ENCODE results near the gene AADACL4. TPM values are rescaled to one million over a fixed set of nuclear protein-coding genes. Genes with fewer than 3 reads are reported as not detected.

The AADACL4 gene
- total RNA-seq, 1 donor from 2014 or later, result not detected

GRCh38 chr1:12613180-12613579, 30.7 kb upstream of the AADACL4 start:
- Histone ChIP-seq H3K27me3 (no peaks in the 10 kb centered on the region), H3K9me3 (no peaks in the 10 kb centered on the region), H3K4me1 (peaks cover 20% of the 10 kb centered on the region), H3K27ac (peak overlapping the region; percentile 6), H3K4me3 (no peak overlapping the region), H3K36me3 (peaks cover 22% of the 10 kb centered on the region)
- no peak for TF ChIP-seq CTCF (IDR thresholded peaks at IDR 0.05)
- DNase-seq (no peak), ATAC-seq (no peak)
- intact Hi-C loops (cut with DNase I), result no loop called here

DNA sequence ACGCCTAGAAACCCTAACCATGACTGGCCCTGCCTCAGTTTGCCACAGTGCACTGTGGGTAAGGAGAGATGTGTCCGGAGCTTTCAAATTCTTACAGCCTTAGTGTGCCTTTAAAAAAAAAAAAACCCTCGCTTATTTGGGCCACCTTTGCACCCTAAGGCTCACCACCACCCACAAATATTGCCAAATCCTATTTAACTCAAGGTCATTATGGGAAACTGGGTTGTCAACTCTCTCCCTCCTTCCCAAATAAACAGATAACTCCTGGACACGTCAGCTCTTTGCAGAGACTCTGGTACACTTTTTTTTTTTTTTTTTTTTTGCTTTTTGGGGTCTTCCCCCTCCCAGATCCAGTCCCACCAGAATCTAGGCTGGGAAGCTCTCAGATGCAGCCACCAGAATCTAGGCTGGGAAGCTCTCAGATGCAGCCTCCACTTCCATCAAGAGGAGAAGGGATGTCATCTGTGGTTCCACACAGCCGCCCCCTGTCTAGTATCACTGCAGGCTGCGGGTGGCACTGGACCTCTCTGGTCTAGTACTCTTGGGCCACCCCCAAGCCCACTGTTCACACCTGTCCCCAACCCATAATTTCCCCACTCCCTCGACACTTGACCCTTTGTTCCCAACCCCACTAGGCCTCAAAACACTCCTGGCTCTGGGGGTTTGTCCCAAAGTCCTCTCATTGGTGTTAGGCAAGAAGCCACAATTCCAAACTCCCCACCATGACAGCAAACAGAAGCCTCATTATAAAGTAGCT, 29.3 kb upstream of the AADACL4 start:
- Histone ChIP-seq H3K4me1 (peaks cover 25% of the 10 kb centered on the region), H3K27me3 (no peaks in the 10 kb centered on the region), H3K9me3 (no peaks in the 10 kb centered on the region), H3K4me3 (peak overlapping the region; percentile 85), H3K36me3 (peaks cover 22% of the 10 kb centered on the region), H3K27ac (peak overlapping the region; percentile 93)
- no peak for DNase-seq
- no peak for ATAC-seq
- TF ChIP-seq CTCF (IDR thresholded peaks at IDR 0.05), result no peak
- intact Hi-C loops (cut with DNase I), result no loop called here

GRCh38 chr1:12615159-12615864, 28.6 kb upstream of the AADACL4 start:
- Histone ChIP-seq H3K4me3 (peak overlapping the region; percentile 85), H3K27ac (peak overlapping the region; percentile 93), H3K9me3 (no peaks in the 10 kb centered on the region), H3K36me3 (peaks cover 21% of the 10 kb centered on the region), H3K4me1 (peaks cover 31% of the 10 kb centered on the region), H3K27me3 (no peaks in the 10 kb centered on the region)
- ATAC-seq (peak; percentile 1), DNase-seq (no peak)
- no peak for TF ChIP-seq CTCF (IDR thresholded peaks at IDR 0.05)
- intact Hi-C loops (cut with DNase I), result no loop called here

DNA sequence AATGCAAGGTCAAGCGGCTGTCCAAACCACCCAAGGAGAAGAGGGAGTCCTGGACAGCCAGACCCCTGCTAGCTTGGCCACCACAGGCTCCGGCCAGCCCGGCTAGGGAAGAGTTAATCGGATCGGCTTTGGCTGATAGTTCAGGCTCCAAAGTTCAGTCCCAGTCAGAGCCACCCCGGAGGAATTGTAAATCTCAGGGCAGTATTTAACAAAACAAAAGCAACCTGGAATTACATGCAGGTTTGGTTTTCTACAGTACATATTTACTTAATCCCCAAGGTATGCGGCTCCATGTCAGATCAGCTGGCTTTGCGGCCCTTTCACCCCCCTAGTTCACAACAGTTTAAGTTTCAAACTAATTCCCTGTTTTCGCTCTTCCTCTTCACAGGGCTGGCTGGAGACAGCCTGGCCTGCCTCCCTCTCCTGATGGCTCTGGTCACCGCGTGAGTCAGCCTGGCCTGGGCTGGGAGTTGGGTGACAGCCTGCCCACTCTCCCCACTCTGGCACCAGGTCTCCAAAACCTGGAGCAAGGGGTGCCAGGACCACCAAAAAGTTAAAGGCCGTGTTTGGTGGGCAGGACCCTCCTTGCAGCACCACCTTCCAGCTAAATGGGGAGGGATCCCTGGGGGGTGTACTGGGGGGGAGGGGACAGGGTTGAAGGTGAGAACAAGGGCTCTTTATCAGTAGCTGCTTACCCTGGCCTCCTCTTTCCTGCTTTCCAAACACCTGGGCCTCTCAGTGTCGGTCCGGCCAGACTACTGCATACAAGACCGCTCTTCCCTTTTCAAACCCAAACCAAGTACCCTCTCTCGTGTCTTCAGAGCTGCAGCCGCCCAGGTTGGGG, 27.8 kb upstream of the AADACL4 start:
- intact Hi-C loops (cut with DNase I), result no loop called here
- DNase-seq, result peak; percentile 85
- Histone ChIP-seq H3K4me3 (peak overlapping the region; percentile 85), H3K27me3 (no peaks in the 10 kb centered on the region), H3K27ac (peak overlapping the region; percentile 93), H3K9me3 (no peaks in the 10 kb centered on the region), H3K36me3 (peaks cover 14% of the 10 kb centered on the region), H3K4me1 (peaks cover 32% of the 10 kb centered on the region)
- ATAC-seq, result peak; percentile 57
- no peak for TF ChIP-seq CTCF (IDR thresholded peaks at IDR 0.05)

- ATAC-seq (peak; percentile 12), DNase-seq (peak; percentile 79)
- intact Hi-C loops (cut with DNase I), result no loop called here
- peak overlapping the region; percentile 93 for H3K27ac ChIP-seq
- H3K4me1 ChIP-seq, result peaks cover 35% of the 10 kb centered on the region
- peak overlapping the region; percentile 85 for H3K4me3 ChIP-seq
- no peak for TF ChIP-seq CTCF (IDR thresholded peaks at IDR 0.05)
- no peaks in the 10 kb centered on the region for H3K27me3 ChIP-seq
- H3K36me3 ChIP-seq, result peaks cover 6% of the 10 kb centered on the region
- H3K9me3 ChIP-seq, result no peaks in the 10 kb centered on the region
These were observed 27.0 kb upstream of the AADACL4 start for GRCh38 chr1:12616709-12617373.
